K562 (cell line): Measurements from ENCODE around the gene RNU5D-1. TPM values are rescaled to one million over a fixed set of nuclear protein-coding genes. Genes with fewer than 3 reads are reported as not detected.

Source experiments
- ATF3 ChIP-seq, 2 experiments: fragments of 450-650 bp in 1 of 2; sonication (generic) in 1 of 2; formaldehyde crosslinking in 1 of 2; IDR thresholded peaks in 1 of 2; conservative IDR thresholded peaks in 1 of 2; 2 replicates each; pipeline versions ENCODE4 v1.6.1 to v1.8.1; 2016 to 2023; ENCODE audit warnings: mild to moderate bottlenecking in 2 of 2, moderate library complexity in 2 of 2, inconsistent platforms in 1 of 2, missing genetic modification reagents in 1 of 2
- ELF2 ChIP-seq: fragments of 250-450 bp; sonication (Bioruptor Pico); IDR thresholded peaks from 2 replicates; pipeline ENCODE4 v1.5.0; 2021; ENCODE audit warnings: mild to moderate bottlenecking
- IRF2 ChIP-seq: sonication (generic); formaldehyde crosslinking; IDR thresholded peaks from 2 replicates; pipeline ENCODE4 v1.8.1; 2022; ENCODE audit warnings: mild to moderate bottlenecking, missing genetic modification reagents
- MEF2D ChIP-seq: conservative IDR thresholded peaks from 2 replicates; pipeline ENCODE4 v1.6.1; 2016; ENCODE audit warnings: low read depth, missing genetic modification characterization, missing compliant biosample characterization
- NFATC3 ChIP-seq: fragments of 450-650 bp; IDR thresholded peaks from 2 replicates; pipeline ENCODE4 v1.6.1; 2017; ENCODE audit warnings: mild to moderate bottlenecking
- NUFIP1 ChIP-seq: fragments of 450-650 bp; IDR thresholded peaks from 2 replicates; pipeline ENCODE4 v1.6.1; 2018; ENCODE audit not compliant: partially characterized antibody
- PRDM10 ChIP-seq: fragments of 450-650 bp; IDR thresholded peaks from 2 replicates; pipeline ENCODE4 v1.6.1; 2018; ENCODE audit not compliant: partially characterized antibody
- RBBP5 ChIP-seq: fragments of 200-600 bp; sonication (generic); IDR thresholded peaks from 2 replicates; pipeline ENCODE4 v1.6.1; 2012; ENCODE audit warnings: borderline replicate concordance, mild to moderate bottlenecking, low read length, control low read depth, inconsistent platforms; ENCODE audit not compliant: insufficient read depth, poor library complexity, severe bottlenecking
- RBM39 ChIP-seq: fragments of 200-400 bp; formaldehyde crosslinking; optimal IDR thresholded peaks from 2 replicates; pipeline ENCODE3; 2018; ENCODE audit warnings: low read depth, low read length
- TEAD1 ChIP-seq, 2 experiments: fragments of 450-650 bp in 1 of 2; sonication (generic) in 1 of 2; formaldehyde crosslinking; IDR thresholded peaks; 2 replicates each; pipeline versions ENCODE4 v1.4.0 to v1.8.0; 2020 to 2022; ENCODE audit warnings: mild to moderate bottlenecking in 2 of 2, missing genetic modification reagents in 1 of 2
- ZBED1 ChIP-seq: IDR thresholded peaks from 2 replicates; pipeline ENCODE4 v1.6.1; 2014
- ZBTB1 ChIP-seq: sonication (generic); formaldehyde crosslinking; IDR thresholded peaks from 2 replicates; pipeline ENCODE4 v1.8.1; 2023; ENCODE audit warnings: missing genetic modification reagents, low read depth, mild to moderate bottlenecking, borderline replicate concordance
- ZNF586 ChIP-seq: fragments of 450-650 bp; formaldehyde crosslinking; conservative IDR thresholded peaks from 2 replicates; pipeline ENCODE4 v1.4.0; 2020; ENCODE audit warnings: mild to moderate bottlenecking, moderate library complexity
- ZNF589 ChIP-seq: fragments of 200-800 bp; sonication (Bioruptor generic); IDR thresholded peaks from 2 replicates; pipeline ENCODE4 v1.6.1; 2016; ENCODE audit warnings: low read depth, missing genetic modification characterization, missing compliant biosample characterization
- polyA plus RNA-seq, 8 experiments: library from polyadenylated mRNA; depleted of rRNA in 4 of 8; stranded (reverse) in 5 of 8; unstranded in 3 of 8; fragments of >200 nt; fragmentation: Nextera tagmentation in 2 of 8; fragmentation: Illumina TruSeq in 1 of 8; extraction: Ambion mirVana in 2 of 8; extraction: Trizol in 1 of 8; gene quantifications; 2 replicates each; pipeline versions ENCODE4 v1.2.1 to v1.2.3, GENCODE V29; 2011 to 2014; ENCODE audit warnings: inconsistent platforms in 1 of 8, missing spikeins in 1 of 8
- total RNA-seq, 7 experiments: library from RNA; depleted of rRNA in 6 of 7; stranded (reverse); fragments of >200 nt in 6 of 7; fragmentation: Illumina TruSeq in 2 of 7; extraction: Trizol in 2 of 7; gene quantifications; 2 replicates each; pipeline versions ENCODE4 v1.2.1 to v1.2.3, GENCODE V29; 2011 to 2021; ENCODE audit warnings: low replicate concordance in 1 of 7
- TF ChIP-seq, protein P1 (sequence below), 2 experiments: fragments of 200-800 bp in 1 of 2; sonication (Bioruptor generic) in 1 of 2; sonication (generic) in 1 of 2; formaldehyde crosslinking in 1 of 2; IDR thresholded peaks in 1 of 2; conservative IDR thresholded peaks in 1 of 2; 2 replicates each; pipeline versions ENCODE4 v1.5.0 to v1.6.1; 2016 to 2020; ENCODE audit warnings: missing compliant biosample characterization in 1 of 2, missing genetic modification characterization in 1 of 2, missing genetic modification reagents in 1 of 2
- TF ChIP-seq, protein P2 (sequence below), 2 experiments: IDR thresholded peaks; 2 replicates each; pipeline ENCODE4 v1.6.1; 2012; ENCODE audit warnings: improper control_type of control experiment in 2 of 2, low read depth in 2 of 2, low read length in 2 of 2, borderline replicate concordance in 1 of 2
- TF ChIP-seq, protein P3 (sequence below), 2 experiments: IDR thresholded peaks; 2 replicates each; pipeline ENCODE4 v1.6.1; 2011; ENCODE audit warnings: borderline replicate concordance in 1 of 2, control low read depth in 1 of 2, low read depth in 1 of 2, low read length in 1 of 2, mild to moderate bottlenecking in 1 of 2, mixed read lengths in 1 of 2, moderate library complexity in 1 of 2; ENCODE audit not compliant: insufficient read depth in 1 of 2, insufficient read length in 1 of 2, poor library complexity in 1 of 2, severe bottlenecking in 1 of 2; ENCODE audit errors: extremely low read depth in 1 of 2

RNU5D-1 gene
- total and polyA plus RNA-seq, 9 of the 15 experiments (the other 6 are each of a cell fraction or from before 2014, with no cell fraction given) = under 0.01 TPM; not detected in 8

DNA sequence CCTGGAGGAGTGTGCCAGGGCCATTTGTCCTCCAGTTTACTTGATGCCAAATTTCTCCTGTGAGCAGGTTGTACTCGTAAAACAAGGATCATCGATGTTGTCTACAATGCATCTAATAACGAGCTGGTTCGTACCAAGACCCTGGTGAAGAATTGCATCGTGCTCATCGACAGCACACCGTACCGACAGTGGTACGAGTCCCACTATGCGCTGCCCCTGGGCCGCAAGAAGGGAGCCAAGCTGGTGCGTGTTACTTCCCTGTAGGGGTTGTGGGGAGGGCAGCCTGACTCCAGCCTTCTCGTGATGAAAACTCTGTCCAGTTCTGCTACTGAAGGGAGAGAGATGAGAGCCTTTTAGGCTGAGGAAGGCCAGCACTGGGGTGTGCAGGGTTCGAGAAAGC lies 46.6 kb upstream of the RNU5D-1 start (continued):
- TF ChIP-seq NFATC3 = no peak
- TF ChIP-seq ZNF589 = no peak
- no peak for TF ChIP-seq RBBP5
- no peak for TF ChIP-seq RBM39
- no peak for TF ChIP-seq TEAD1 (CRISPR knock-in tag; IDR thresholded peaks at IDR 0.05)
- TF ChIP-seq, protein P1, sequence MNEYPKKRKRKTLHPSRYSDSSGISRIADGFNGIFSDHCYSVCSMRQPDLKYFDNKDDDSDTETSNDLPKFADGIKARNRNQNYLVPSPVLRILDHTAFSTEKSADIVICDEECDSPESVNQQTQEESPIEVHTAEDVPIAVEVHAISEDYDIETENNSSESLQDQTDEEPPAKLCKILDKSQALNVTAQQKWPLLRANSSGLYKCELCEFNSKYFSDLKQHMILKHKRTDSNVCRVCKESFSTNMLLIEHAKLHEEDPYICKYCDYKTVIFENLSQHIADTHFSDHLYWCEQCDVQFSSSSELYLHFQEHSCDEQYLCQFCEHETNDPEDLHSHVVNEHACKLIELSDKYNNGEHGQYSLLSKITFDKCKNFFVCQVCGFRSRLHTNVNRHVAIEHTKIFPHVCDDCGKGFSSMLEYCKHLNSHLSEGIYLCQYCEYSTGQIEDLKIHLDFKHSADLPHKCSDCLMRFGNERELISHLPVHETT (CRISPR knock-in tag; conservative IDR thresholded peaks at IDR 0.05 in 1 of 2, IDR thresholded peaks at IDR 0.05 in 1 of 2) = no peak
- TF ChIP-seq, protein P2, sequence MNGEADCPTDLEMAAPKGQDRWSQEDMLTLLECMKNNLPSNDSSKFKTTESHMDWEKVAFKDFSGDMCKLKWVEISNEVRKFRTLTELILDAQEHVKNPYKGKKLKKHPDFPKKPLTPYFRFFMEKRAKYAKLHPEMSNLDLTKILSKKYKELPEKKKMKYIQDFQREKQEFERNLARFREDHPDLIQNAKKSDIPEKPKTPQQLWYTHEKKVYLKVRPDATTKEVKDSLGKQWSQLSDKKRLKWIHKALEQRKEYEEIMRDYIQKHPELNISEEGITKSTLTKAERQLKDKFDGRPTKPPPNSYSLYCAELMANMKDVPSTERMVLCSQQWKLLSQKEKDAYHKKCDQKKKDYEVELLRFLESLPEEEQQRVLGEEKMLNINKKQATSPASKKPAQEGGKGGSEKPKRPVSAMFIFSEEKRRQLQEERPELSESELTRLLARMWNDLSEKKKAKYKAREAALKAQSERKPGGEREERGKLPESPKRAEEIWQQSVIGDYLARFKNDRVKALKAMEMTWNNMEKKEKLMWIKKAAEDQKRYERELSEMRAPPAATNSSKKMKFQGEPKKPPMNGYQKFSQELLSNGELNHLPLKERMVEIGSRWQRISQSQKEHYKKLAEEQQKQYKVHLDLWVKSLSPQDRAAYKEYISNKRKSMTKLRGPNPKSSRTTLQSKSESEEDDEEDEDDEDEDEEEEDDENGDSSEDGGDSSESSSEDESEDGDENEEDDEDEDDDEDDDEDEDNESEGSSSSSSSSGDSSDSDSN (IDR thresholded peaks at IDR 0.05; ENCODE audit: borderline replicate concordance in 1 of 2, low read depth in 2 of 2, low read length in 2 of 2) = no peak
- TF ChIP-seq IRF2 (CRISPR knock-in tag) = no peak
- no peak for TF ChIP-seq ATF3 (IDR thresholded peaks at IDR 0.05)
- TF ChIP-seq ATF3 (CRISPR knock-in tag; conservative IDR thresholded peaks at IDR 0.05) = no peak
- no peak for TF ChIP-seq ELF2 (CRISPR knock-in tag)
- no peak for TF ChIP-seq PRDM10
- TF ChIP-seq, protein P3, sequence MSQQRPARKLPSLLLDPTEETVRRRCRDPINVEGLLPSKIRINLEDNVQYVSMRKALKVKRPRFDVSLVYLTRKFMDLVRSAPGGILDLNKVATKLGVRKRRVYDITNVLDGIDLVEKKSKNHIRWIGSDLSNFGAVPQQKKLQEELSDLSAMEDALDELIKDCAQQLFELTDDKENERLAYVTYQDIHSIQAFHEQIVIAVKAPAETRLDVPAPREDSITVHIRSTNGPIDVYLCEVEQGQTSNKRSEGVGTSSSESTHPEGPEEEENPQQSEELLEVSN (IDR thresholded peaks at IDR 0.05; ENCODE audit: borderline replicate concordance in 1 of 2, extremely low read depth in 1 of 2, insufficient read depth in 1 of 2, insufficient read length in 1 of 2, low read depth in 1 of 2, low read length in 1 of 2, poor library complexity in 1 of 2, severe bottlenecking in 1 of 2) = no peak
- TF ChIP-seq ZBTB1 = no peak
- no peak for TF ChIP-seq NUFIP1
- TF ChIP-seq ZNF586 (CRISPR knock-in tag) = no peak
- no peak for TF ChIP-seq MEF2D (tag)
- peak; percentile 44; the same call in 1 of the 2 replicates for TF ChIP-seq ZBED1
